ENCODE measurements around the gene NPY4R2.
"Not testable (repeated sequence)": the region's sequence is repeated elsewhere in the genome, so short reads cannot be mapped to it uniquely, and the experiment has no call there.

DNA sequence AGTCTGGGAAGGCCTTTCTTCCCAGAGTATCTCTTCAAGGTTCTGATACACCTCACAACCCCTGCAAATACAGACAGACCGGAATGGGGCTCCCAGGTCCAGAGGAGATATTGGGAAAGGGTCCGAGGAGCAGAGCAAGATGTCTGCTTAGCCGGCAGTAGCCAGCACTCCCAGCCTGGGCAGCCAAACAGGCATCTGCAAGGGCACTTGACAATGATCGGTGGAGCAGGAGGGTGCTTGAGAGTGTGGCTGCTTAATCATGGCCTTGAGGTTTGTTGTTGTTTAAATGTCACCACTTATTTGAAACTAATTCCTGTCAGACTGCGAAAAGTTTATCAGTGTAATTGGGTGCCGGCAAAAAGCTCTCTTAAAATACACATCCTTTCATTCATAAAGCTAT is 15.0 kb downstream of the NPY4R2 start:
- not testable (repeated sequence) for TF ChIP-seq CTCF (IDR thresholded peaks at IDR 0.05; ENCODE audit: low read depth, low read length, poor library complexity, severe bottlenecking); EZH2phosphoT487 (IDR thresholded peaks at IDR 0.05; ENCODE audit: borderline replicate concordance, low read length)

Data from DOHH2 (cell line).